ENCODE results near the gene TBC1D1. TPM values are rescaled to one million over a fixed set of nuclear protein-coding genes. Genes with fewer than 3 reads are reported as not detected.

The TBC1D1 gene
- total RNA-seq, 1 experiment from 2014 or later: 106 TPM

- Histone ChIP-seq H3K4me2 (peak overlapping the region; percentile 70), H3K4me1 (replicated peaks; ENCODE audit: insufficient read depth) (peaks cover 81% of the 10 kb centered on the region), H3K9me2 (ENCODE audit: insufficient read depth) (no peaks in the 10 kb centered on the region), H3K79me2 (ENCODE audit: low read depth) (no peaks in the 10 kb centered on the region), H3F3A (ENCODE audit: insufficient read depth, low read depth) (peaks cover 40% of the 10 kb centered on the region), H3K36me3 (ENCODE audit: low read depth) (peaks cover 6% of the 10 kb centered on the region; the same call in 1 of the 2 replicates), H3K4me3 (no peak overlapping the region), H3K27ac (peak overlapping the region; percentile 80), H2AFZ (peak overlapping the region; percentile 52; the same call in 1 of the 2 replicates), H3K27me3 (ENCODE audit: insufficient read depth, low read depth) (no peaks in the 10 kb centered on the region), H3K9me3 (ENCODE audit: insufficient read depth, low read depth) (peaks cover 3% of the 10 kb centered on the region; the same call in 1 of the 2 replicates), H4K20me1 (ENCODE audit: insufficient read depth) (no peaks in the 10 kb centered on the region)
- intact Hi-C loops (cut with micrococcal nuclease; ENCODE audit: unreplicated experiment): loop anchor here (5.0 kb wide), 3 partner anchors 38 to 588 kb away; no protein-coding TSS in a partner anchor
- DNase-seq: peak in 1 of 2 experiments; percentile 89
- ChIA-PET CTCF (no interaction called here), POLR2A (ENCODE audit: unreplicated experiment) (interaction anchor here (0.6 to 0.7 kb wide), 3 partner anchors 234 to 592 kb away, joined by 3 read pairs; no protein-coding TSS in a partner anchor)
- no TSS peak for BruUV-seq (replicated peaks)
- TF ChIP-seq, protein P1, sequence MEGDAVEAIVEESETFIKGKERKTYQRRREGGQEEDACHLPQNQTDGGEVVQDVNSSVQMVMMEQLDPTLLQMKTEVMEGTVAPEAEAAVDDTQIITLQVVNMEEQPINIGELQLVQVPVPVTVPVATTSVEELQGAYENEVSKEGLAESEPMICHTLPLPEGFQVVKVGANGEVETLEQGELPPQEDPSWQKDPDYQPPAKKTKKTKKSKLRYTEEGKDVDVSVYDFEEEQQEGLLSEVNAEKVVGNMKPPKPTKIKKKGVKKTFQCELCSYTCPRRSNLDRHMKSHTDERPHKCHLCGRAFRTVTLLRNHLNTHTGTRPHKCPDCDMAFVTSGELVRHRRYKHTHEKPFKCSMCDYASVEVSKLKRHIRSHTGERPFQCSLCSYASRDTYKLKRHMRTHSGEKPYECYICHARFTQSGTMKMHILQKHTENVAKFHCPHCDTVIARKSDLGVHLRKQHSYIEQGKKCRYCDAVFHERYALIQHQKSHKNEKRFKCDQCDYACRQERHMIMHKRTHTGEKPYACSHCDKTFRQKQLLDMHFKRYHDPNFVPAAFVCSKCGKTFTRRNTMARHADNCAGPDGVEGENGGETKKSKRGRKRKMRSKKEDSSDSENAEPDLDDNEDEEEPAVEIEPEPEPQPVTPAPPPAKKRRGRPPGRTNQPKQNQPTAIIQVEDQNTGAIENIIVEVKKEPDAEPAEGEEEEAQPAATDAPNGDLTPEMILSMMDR (conservative IDR thresholded peaks at IDR 0.05): no peak
- no peak for TF ChIP-seq EZH2 (IDR thresholded peaks at IDR 0.05; ENCODE audit: low read depth)
These were observed 187.9 kb downstream of the TBC1D1 start for GRCh38 chr4:38078590-38079421.

- H3F3A ChIP-seq (ENCODE audit: insufficient read depth, low read depth): peaks cover 32% of the 10 kb centered on the region
- intact Hi-C loops (cut with micrococcal nuclease; ENCODE audit: unreplicated experiment): no loop called here
- TF ChIP-seq, protein P1 (conservative IDR thresholded peaks at IDR 0.05): no peak
- TF ChIP-seq EZH2 (IDR thresholded peaks at IDR 0.05; ENCODE audit: low read depth): no peak
- no peaks in the 10 kb centered on the region for H3K9me2 ChIP-seq (ENCODE audit: insufficient read depth)
- no TSS peak for BruUV-seq (replicated peaks)
- DNase-seq: no peak
- H3K79me2 ChIP-seq (ENCODE audit: low read depth): no peaks in the 10 kb centered on the region
- no peak overlapping the region for H3K4me2 ChIP-seq
- H4K20me1 ChIP-seq (ENCODE audit: insufficient read depth): no peaks in the 10 kb centered on the region
- peaks cover 67% of the 10 kb centered on the region for H3K4me1 ChIP-seq (replicated peaks; ENCODE audit: insufficient read depth)
- POLR2A ChIA-PET (ENCODE audit: unreplicated experiment): no interaction called here
- H2AFZ ChIP-seq: no peak overlapping the region
- CTCF ChIA-PET: no interaction called here
- H3K27me3 ChIP-seq (ENCODE audit: insufficient read depth, low read depth): no peaks in the 10 kb centered on the region
- peaks cover 3% of the 10 kb centered on the region; the same call in 1 of the 2 replicates for H3K9me3 ChIP-seq (ENCODE audit: insufficient read depth, low read depth)
- peaks cover 5% of the 10 kb centered on the region; the same call in 1 of the 2 replicates for H3K36me3 ChIP-seq (ENCODE audit: low read depth)
- H3K4me3 ChIP-seq: no peak overlapping the region
- H3K27ac ChIP-seq: peak overlapping the region; percentile 80
These were observed 189.4 kb downstream of the TBC1D1 start for GRCh38 chr4:38080061-38080974.

- Histone ChIP-seq H3K9me3 (ENCODE audit: insufficient read depth, low read depth) (no peaks in the 10 kb centered on the region; the same call in 1 of the 2 replicates), H3F3A (ENCODE audit: insufficient read depth, low read depth) (peaks cover 21% of the 10 kb centered on the region), H3K4me2 (no peak overlapping the region), H3K4me3 (no peak overlapping the region), H3K27ac (no peak overlapping the region), H3K4me1 (replicated peaks; ENCODE audit: insufficient read depth) (peaks cover 50% of the 10 kb centered on the region), H4K20me1 (ENCODE audit: insufficient read depth) (no peaks in the 10 kb centered on the region), H3K9me2 (ENCODE audit: insufficient read depth) (no peaks in the 10 kb centered on the region), H3K79me2 (ENCODE audit: low read depth) (no peaks in the 10 kb centered on the region), H2AFZ (no peak overlapping the region), H3K27me3 (ENCODE audit: insufficient read depth, low read depth) (no peaks in the 10 kb centered on the region), H3K36me3 (ENCODE audit: low read depth) (peaks cover 2% of the 10 kb centered on the region; the same call in 1 of the 2 replicates)
- ChIA-PET POLR2A (ENCODE audit: unreplicated experiment) (no interaction called here), CTCF (interaction anchor here (0.6 kb wide), 1 partner anchor 310 kb away, joined by 9 read pairs; no protein-coding TSS in a partner anchor)
- no peak for TF ChIP-seq EZH2 (IDR thresholded peaks at IDR 0.05; ENCODE audit: low read depth)
- TF ChIP-seq, protein P1 (conservative IDR thresholded peaks at IDR 0.05): no peak
- intact Hi-C loops (cut with micrococcal nuclease; ENCODE audit: unreplicated experiment): no loop called here
- no peak for DNase-seq
- no TSS peak for BruUV-seq (replicated peaks)
These were observed 191.1 kb downstream of the TBC1D1 start for GRCh38 chr4:38082021-38082420.

Data from PC-9 (cell line).